HG02642 (cell line): ENCODE data around the gene PRICKLE4.
"Not testable (repeated sequence)": the region's sequence is repeated elsewhere in the genome, so short reads cannot be mapped to it uniquely, and the experiment has no call there.

Source experiments
- ATAC-seq: cut with Tn5 transposase; IDR thresholded peaks from one replicate; pipeline ENCODE4 v1.9.1; 2021; ENCODE audit warnings: mild to moderate bottlenecking; ENCODE audit not compliant: unreplicated experiment, poor library complexity

The PRICKLE4 gene

GRCh38 chr6:41791305-41791704 is 10.7 kb downstream of the PRICKLE4 start:
- no peak for ATAC-seq

GRCh38 chr6:41791984-41792383 is 11.4 kb downstream of the PRICKLE4 start:
- ATAC-seq, result no peak

GRCh38 chr6:41796474-41796873 is 15.9 kb downstream of the PRICKLE4 start:
- ATAC-seq, result no peak

GRCh38 chr6:41798901-41799558 is 18.4 kb downstream of the PRICKLE4 start:
- ATAC-seq, result no peak

GRCh38 chr6:41799559-41799911 is 19.0 kb downstream of the PRICKLE4 start:
- ATAC-seq, result no peak

- ATAC-seq, result no peak
These were observed 20.8 kb downstream of the PRICKLE4 start for GRCh38 chr6:41801380-41801779.

- ATAC-seq, result no peak
These were observed 25.5 kb downstream of the PRICKLE4 start for GRCh38 chr6:41805830-41806774.

- ATAC-seq, result no peak
These were observed 30.5 kb downstream of the PRICKLE4 start for GRCh38 chr6:41811095-41811494.

GRCh38 chr6:41811946-41812345 is 31.4 kb downstream of the PRICKLE4 start:
- ATAC-seq, result not testable (repeated sequence)

GRCh38 chr6:41813469-41813868 is 32.9 kb downstream of the PRICKLE4 start:
- no peak for ATAC-seq

GRCh38 chr6:41813956-41814355 is 33.4 kb downstream of the PRICKLE4 start:
- ATAC-seq, result no peak

- no peak for ATAC-seq
These were observed 34.0 kb downstream of the PRICKLE4 start for GRCh38 chr6:41814629-41815028.

GRCh38 chr6:41815587-41815986 is 35.0 kb downstream of the PRICKLE4 start:
- ATAC-seq, result no peak

- no peak for ATAC-seq
These were observed 37.9 kb downstream of the PRICKLE4 start for GRCh38 chr6:41818271-41819054.

GRCh38 chr6:41821266-41821665 is 40.7 kb downstream of the PRICKLE4 start:
- no peak for ATAC-seq

- no peak for ATAC-seq
These were observed 41.4 kb downstream of the PRICKLE4 start for GRCh38 chr6:41822021-41822420.

- no peak for ATAC-seq
These were observed 42.6 kb downstream of the PRICKLE4 start for GRCh38 chr6:41823178-41823577.

- ATAC-seq, result no peak
These were observed 44.3 kb downstream of the PRICKLE4 start for GRCh38 chr6:41824571-41825569.

GRCh38 chr6:41826343-41827022 is 45.9 kb downstream of the PRICKLE4 start:
- ATAC-seq, result no peak
